B cell (primary cell): ENCODE measurements around the gene NFASC. TPM values are rescaled to one million over a fixed set of nuclear protein-coding genes. Genes with fewer than 3 reads are reported as not detected.

ENCODE experiments used
- ATAC-seq: fragments of 200-7000 bp; cut with Tn5 transposase; one replicate; pipeline ENCODE4 v1.10.0; 2021; ENCODE audit warnings: low read depth, mild to moderate bottlenecking, moderate number of reproducible peaks, moderate library complexity
- CTCF ChIA-PET: fragments of 350-600 bp; sonication (Branson Sonifier 250); formaldehyde crosslinking; loops from one replicate; lab custom pipeline; 2021; ENCODE audit warnings: antibody characterized with exemption, inconsistent platforms; lab: Charles Lee
- POLR2A ChIA-PET: fragments of 350-600 bp; sonication (Branson Sonifier 250); formaldehyde crosslinking; loops from one replicate; lab custom pipeline; 2021; ENCODE audit warnings: antibody characterized with exemption; lab: Charles Lee
- DNase-seq: peaks from one replicate; pipeline ENCODE4 v3.0.0; 2013
- H2AFZ ChIP-seq: 2 replicates; pipeline ENCODE4 v1.6.1; 2012; ENCODE audit warnings: mild to moderate bottlenecking, low read depth, low read length; ENCODE audit not compliant: insufficient read depth, poor library complexity, severe bottlenecking
- H3K27ac ChIP-seq, 2 donors: 1 replicate in 1 of 2; 2 replicates in 1 of 2; pipeline ENCODE4 v1.5.1; 2012 to 2013; ENCODE audit warnings: low read length in 2 of 2, mild to moderate bottlenecking in 2 of 2, moderate library complexity in 1 of 2
- H3K27me3 ChIP-seq, 4 experiments: fragments of 200-600 bp in 1 of 4; sonication (generic) in 1 of 4; replicated peaks in 1 of 4; 1 replicate in 2 of 4; 2 replicates in 2 of 4; pipeline versions ENCODE4 v1.6.1 to v1.7.0; 2013 to 2016; ENCODE audit warnings: low read length in 3 of 4, mild to moderate bottlenecking in 2 of 4, mixed read lengths in 1 of 4, moderate library complexity in 1 of 4; ENCODE audit not compliant: insufficient read depth in 4 of 4, control insufficient read depth in 3 of 4; ENCODE audit errors: control extremely low read depth in 1 of 4
- H3K36me3 ChIP-seq, 2 experiments: replicated peaks in 1 of 2; 1 replicate in 1 of 2; 2 replicates in 1 of 2; pipeline versions ENCODE4 v1.6.1 to v1.7.1; 2013; ENCODE audit warnings: low read length in 1 of 2; ENCODE audit not compliant: insufficient read depth in 2 of 2, control insufficient read depth in 1 of 2; ENCODE audit errors: control extremely low read depth in 1 of 2, extremely low read depth in 1 of 2
- H3K4me1 ChIP-seq, 2 donors: fragments of 200-600 bp in 1 of 2; sonication (generic) in 1 of 2; 1 replicate in 1 of 2; 2 replicates in 1 of 2; pipeline versions ENCODE4 v1.5.1 to v1.6.1; 2013 to 2017; ENCODE audit warnings: low read length in 2 of 2; ENCODE audit not compliant: control insufficient read depth in 2 of 2, insufficient read depth in 2 of 2
- H3K4me2 ChIP-seq: replicated peaks from 2 replicates; pipeline ENCODE3; 2012; ENCODE audit warnings: mild to moderate bottlenecking, low read depth, low read length; ENCODE audit not compliant: poor library complexity, severe bottlenecking
- H3K4me3 ChIP-seq, 5 experiments: fragments of 200-600 bp in 1 of 5; sonication (generic) in 1 of 5; 1 replicate in 3 of 5; 2 replicates in 2 of 5; pipeline versions ENCODE4 v1.5.1 to v1.7.0; 2011 to 2016; ENCODE audit warnings: low read length in 4 of 5, mild to moderate bottlenecking in 4 of 5, low read depth in 2 of 5, control low read depth in 1 of 5, moderate library complexity in 1 of 5; ENCODE audit not compliant: insufficient read depth in 1 of 5; ENCODE audit errors: control extremely low read depth in 1 of 5, extremely low read depth in 1 of 5
- H3K79me2 ChIP-seq: fragments of 200-600 bp; sonication (generic); one replicate; pipeline ENCODE4 v1.6.0; 2016; ENCODE audit warnings: low read length; ENCODE audit not compliant: control insufficient read depth, insufficient read depth
- H3K9ac ChIP-seq: fragments of 200-600 bp; sonication (generic); 2 replicates; pipeline ENCODE4 v1.6.1; 2017; ENCODE audit warnings: mild to moderate bottlenecking, low read length, moderate library complexity
- H3K9me3 ChIP-seq, 3 donors: one replicate each; pipeline versions ENCODE4 v1.6.1 to v1.7.1; 2013; ENCODE audit warnings: low read length in 2 of 3; ENCODE audit not compliant: control insufficient read depth in 2 of 3, insufficient read depth in 1 of 3; ENCODE audit errors: control extremely low read depth in 1 of 3
- H4K20me1 ChIP-seq: 2 replicates; pipeline ENCODE4 v1.6.0; 2012; ENCODE audit warnings: mild to moderate bottlenecking, low read length; ENCODE audit not compliant: insufficient read depth, control insufficient read depth, poor library complexity, severe bottlenecking
- H3K27ac Mint-ChIP-seq: one replicate; pipeline ENCODE4 v1.8.0; 2021; ENCODE audit warnings: mixed read lengths
- H3K27me3 Mint-ChIP-seq: one replicate; pipeline ENCODE4 v1.8.0; 2021; ENCODE audit warnings: mixed read lengths
- H3K4me1 Mint-ChIP-seq: one replicate; pipeline ENCODE4 v1.8.0; 2021; ENCODE audit warnings: mixed read lengths
- H3K4me3 Mint-ChIP-seq: one replicate; pipeline ENCODE4 v1.8.0; 2021; ENCODE audit warnings: mixed read lengths
- H3K9me3 Mint-ChIP-seq: one replicate; pipeline ENCODE4 v1.8.0; 2022; ENCODE audit warnings: mixed read lengths; ENCODE audit not compliant: insufficient read depth
- EZH2 ChIP-seq: IDR thresholded peaks from 2 replicates; pipeline ENCODE4 v1.6.1; 2012; ENCODE audit warnings: borderline replicate concordance, low read depth, mild to moderate bottlenecking, moderate library complexity, low read length; ENCODE audit not compliant: insufficient read depth, poor library complexity, severe bottlenecking
- WGBS: methylation state at CpG from one replicate; pipeline ENCODE4 v1.1.5; 2013; ENCODE audit warnings: missing lambda C conversion rate; ENCODE audit not compliant: insufficient coverage; 5-methylcytosine and 5-hydroxymethylcytosine counted together
- intact Hi-C: fragments of 100-400 bp; cut with micrococcal nuclease; formaldehyde crosslinking; loops from one replicate; pipeline ENCODE4 v1.10.0; 2022
- polyA plus RNA-seq: library from polyadenylated mRNA; depleted of rRNA; stranded (reverse); fragments of >200 nt; gene quantifications from 2 replicates; pipeline ENCODE4 v1.2.3, GENCODE V29; 2012
- total RNA-seq, 2 donors: library from RNA; stranded (reverse); fragments of 120-200 nt in 1 of 2; gene quantifications; 1 replicate in 1 of 2; 2 replicates in 1 of 2; pipeline versions ENCODE4 v1.2.3 to v1.2.4, GENCODE V29; 2013 to 2022
- TF ChIP-seq, protein P1 (sequence below): fragments of 200-600 bp; IDR thresholded peaks from one replicate; pipeline ENCODE4 v1.8.0; 2022; ENCODE audit warnings: antibody characterized with exemption, mild to moderate bottlenecking

The NFASC gene
- total and polyA plus RNA-seq, 2 donors (not counting 1 experiment from before 2014, with no cell fraction given): 0.06 to 0.39 TPM

DNA sequence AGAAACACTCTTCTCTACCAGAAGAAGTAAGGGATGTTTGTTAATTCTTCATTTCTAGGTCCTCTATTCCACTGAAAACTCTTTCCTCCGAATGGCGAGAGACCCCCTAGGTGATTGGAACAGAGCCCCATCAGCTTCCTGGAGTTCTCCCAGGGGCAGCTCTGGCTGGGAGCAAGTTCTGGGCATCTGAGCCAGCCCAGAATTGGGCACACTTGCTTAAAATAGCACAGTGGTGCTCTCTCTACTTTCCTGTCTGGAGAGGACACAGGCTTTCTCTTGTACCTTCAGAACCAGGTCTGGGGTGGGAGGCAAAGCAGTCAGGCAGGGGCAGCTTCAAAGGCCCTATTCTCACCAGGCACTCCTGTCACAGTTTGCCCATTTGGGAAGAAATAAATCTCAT lies 89.2 kb downstream of the NFASC start:
- Mint-ChIP-seq H3K4me3 (no peak overlapping the region), H3K9me3 (no peaks in the 10 kb centered on the region), H3K4me1 (peaks cover 27% of the 10 kb centered on the region), H3K27me3 (peaks cover 42% of the 10 kb centered on the region), H3K27ac (no peak overlapping the region)
- DNase-seq (no peak), ATAC-seq (no peak)
- Histone ChIP-seq H3K79me2 (no peaks in the 10 kb centered on the region), H3K4me2 (no peak overlapping the region), H3K36me3 (no peaks in the 10 kb centered on the region), H3K27ac (no peak overlapping the region), H3K9ac (no peak overlapping the region), H3K4me1 (peaks cover 19 to 25% of the 10 kb centered on the region in 2 donors), H3K27me3 (peaks cover 0 to 13% (median 5%) of the 10 kb centered on the region in 4 experiments), H4K20me1 (no peaks in the 10 kb centered on the region), H2AFZ (no peak overlapping the region), H3K4me3 (no peak overlapping the region), H3K9me3 (no peaks in the 10 kb centered on the region)
- CTCF ChIA-PET: no interaction called here
- intact Hi-C loops: no loop called here
- no CpG with 5 or more reads among the region's 2 CpGs for WGBS
- TF ChIP-seq, protein P1, sequence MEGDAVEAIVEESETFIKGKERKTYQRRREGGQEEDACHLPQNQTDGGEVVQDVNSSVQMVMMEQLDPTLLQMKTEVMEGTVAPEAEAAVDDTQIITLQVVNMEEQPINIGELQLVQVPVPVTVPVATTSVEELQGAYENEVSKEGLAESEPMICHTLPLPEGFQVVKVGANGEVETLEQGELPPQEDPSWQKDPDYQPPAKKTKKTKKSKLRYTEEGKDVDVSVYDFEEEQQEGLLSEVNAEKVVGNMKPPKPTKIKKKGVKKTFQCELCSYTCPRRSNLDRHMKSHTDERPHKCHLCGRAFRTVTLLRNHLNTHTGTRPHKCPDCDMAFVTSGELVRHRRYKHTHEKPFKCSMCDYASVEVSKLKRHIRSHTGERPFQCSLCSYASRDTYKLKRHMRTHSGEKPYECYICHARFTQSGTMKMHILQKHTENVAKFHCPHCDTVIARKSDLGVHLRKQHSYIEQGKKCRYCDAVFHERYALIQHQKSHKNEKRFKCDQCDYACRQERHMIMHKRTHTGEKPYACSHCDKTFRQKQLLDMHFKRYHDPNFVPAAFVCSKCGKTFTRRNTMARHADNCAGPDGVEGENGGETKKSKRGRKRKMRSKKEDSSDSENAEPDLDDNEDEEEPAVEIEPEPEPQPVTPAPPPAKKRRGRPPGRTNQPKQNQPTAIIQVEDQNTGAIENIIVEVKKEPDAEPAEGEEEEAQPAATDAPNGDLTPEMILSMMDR: no peak
- TF ChIP-seq EZH2: no peak
- POLR2A ChIA-PET: no interaction called here

DNA sequence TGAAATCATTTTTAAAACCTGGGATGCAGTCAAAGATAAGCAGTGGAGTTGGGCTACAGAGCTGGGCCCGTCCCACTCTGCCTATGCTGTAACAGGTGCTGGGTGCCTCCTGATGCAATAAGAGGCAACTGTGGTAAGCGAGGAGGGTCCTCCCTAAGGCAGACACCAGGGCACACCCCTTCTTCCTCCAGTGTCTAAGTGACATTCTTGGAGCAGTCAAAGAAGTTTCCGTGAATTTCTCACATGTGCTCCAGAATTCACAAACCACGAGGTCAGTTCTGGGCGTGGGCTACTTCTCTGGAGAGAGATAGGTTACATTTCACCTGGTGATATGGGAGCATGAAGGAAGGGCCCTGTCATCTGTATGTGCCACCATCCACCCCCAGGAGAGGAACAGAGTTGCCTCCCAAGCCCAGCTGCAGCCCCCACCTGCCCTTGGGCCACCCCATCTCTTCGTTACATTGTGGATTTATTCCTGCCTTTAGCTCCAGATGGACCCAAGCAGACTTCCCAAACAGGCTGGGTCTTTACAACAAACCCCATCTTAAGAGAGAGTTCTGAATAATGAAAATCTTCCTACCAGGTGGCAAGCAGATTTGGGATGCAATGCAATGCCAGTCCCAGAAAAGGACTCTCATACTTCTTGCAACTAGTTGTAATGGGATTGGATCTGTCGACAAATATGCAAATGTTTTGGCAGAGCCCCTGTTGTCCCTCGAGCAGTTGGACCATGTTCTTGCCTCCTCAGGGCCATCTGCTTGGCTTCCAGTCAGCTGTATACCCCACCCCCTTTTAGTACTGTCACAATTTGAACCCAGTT lies 89.9 kb downstream of the NFASC start:
- CTCF ChIA-PET: interaction anchor here (0.9 kb wide), 1 partner anchor 395 kb away, joined by 3 read pairs; no protein-coding TSS in a partner anchor

More for the DNA sequence above, 89.9 kb downstream of the NFASC start:
- Mint-ChIP-seq H3K27me3 (peaks cover 42% of the 10 kb centered on the region), H3K4me3 (no peak overlapping the region), H3K9me3 (no peaks in the 10 kb centered on the region), H3K4me1 (peaks cover 27% of the 10 kb centered on the region), H3K27ac (no peak overlapping the region)
- ATAC-seq: no peak
- Histone ChIP-seq H3K9ac (no peak overlapping the region), H3K4me1 (peaks cover 19 to 25% of the 10 kb centered on the region in 2 donors), H2AFZ (no peak overlapping the region), H3K36me3 (no peaks in the 10 kb centered on the region), H3K4me3 (no peak overlapping the region), H3K4me2 (no peak overlapping the region), H4K20me1 (no peaks in the 10 kb centered on the region), H3K79me2 (no peaks in the 10 kb centered on the region), H3K9me3 (no peaks in the 10 kb centered on the region), H3K27ac (no peak overlapping the region), H3K27me3 (peaks cover 0 to 13% (median 5%) of the 10 kb centered on the region in 4 experiments)
- no peak for TF ChIP-seq EZH2
- TF ChIP-seq, protein P1: no peak
- DNase-seq: no peak
- 96% methylated on average over 4 of the region's 8 CpGs for WGBS
- intact Hi-C loops: no loop called here
- POLR2A ChIA-PET: no interaction called here
